WERI-Rb-1 (cell line): ENCODE data around the gene NIPAL4.
"Not testable (repeated sequence)": the region's sequence is repeated elsewhere in the genome, so short reads cannot be mapped to it uniquely, and the experiment has no call there.

Experiments used
- DNase-seq: peaks from one replicate; pipeline ENCODE4 v3.0.0-alpha.2; 2020
- H3K27ac ChIP-seq: fragments of 250-450 bp; sonication (Bioruptor Pico); 2 replicates; pipeline ENCODE4 v1.5.1; 2020; ENCODE audit warnings: mild to moderate bottlenecking, moderate library complexity
- H3K27me3 ChIP-seq: fragments of 250-450 bp; sonication (Bioruptor Pico); 2 replicates; pipeline ENCODE4 v1.5.1; 2021; ENCODE audit warnings: mild to moderate bottlenecking, low read depth, moderate library complexity; ENCODE audit not compliant: insufficient read depth, severe bottlenecking
- H3K36me3 ChIP-seq: fragments of 250-450 bp; sonication (Bioruptor Pico); 2 replicates; pipeline ENCODE4 v1.5.1; 2020; ENCODE audit warnings: mild to moderate bottlenecking, moderate library complexity
- H3K4me3 ChIP-seq: 2 replicates; pipeline ENCODE4 v1.5.1; 2011; ENCODE audit warnings: low read depth, mild to moderate bottlenecking, control low read depth, low read length
- H3K9me3 ChIP-seq: fragments of 250-450 bp; sonication (Bioruptor Pico); 2 replicates; pipeline ENCODE4 v1.5.1; 2021; ENCODE audit warnings: mild to moderate bottlenecking, moderate library complexity; ENCODE audit not compliant: severe bottlenecking
- TF ChIP-seq, protein P1 (sequence below): IDR thresholded peaks from 2 replicates; pipeline ENCODE4 v1.5.1; 2011; ENCODE audit warnings: low read depth, mild to moderate bottlenecking, control low read depth, inconsistent platforms, low read length

Gene NIPAL4

DNA sequence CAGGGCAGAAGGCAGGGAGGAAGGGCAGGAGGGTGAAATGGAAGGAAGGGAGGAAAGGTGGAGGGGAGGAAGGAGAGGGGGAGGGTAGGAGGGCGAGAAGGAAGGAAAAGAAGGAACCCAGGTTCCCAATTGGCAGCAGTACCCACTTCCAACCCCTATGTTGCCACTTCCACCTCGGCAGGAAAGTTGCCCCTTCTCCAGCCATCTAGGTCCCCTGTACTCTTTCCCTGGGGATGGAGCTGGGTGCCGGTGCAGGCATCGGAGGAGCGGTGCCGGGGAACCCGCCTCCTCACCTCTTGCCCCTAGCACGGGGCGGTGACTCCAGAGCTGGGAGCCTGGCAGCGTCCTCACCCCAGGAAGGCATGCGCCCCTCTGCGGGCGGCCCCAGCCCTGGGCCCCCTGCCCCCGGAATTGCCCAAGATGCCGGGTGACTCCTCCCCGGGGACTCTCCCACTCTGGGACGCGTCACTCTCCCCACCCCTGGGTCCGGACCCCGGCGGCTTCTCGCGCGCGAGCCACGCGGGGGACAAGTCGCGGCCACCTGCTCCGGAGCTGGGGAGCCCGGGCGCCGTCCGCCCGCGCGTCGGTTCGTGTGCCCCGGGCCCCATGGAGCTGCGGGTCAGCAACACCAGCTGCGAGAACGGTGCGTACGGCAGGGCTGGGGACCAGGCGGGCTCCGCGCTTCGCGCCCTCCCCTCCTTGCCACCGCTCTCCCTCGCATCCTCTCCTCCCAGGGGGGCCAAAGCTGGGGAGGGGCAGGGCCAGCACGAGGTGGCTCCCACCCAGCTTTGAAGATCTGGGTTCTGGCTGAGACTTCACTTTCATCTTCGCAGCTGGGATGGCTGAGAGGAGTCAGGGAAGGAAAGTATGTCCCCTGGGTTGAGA, at the start of gene NIPAL4:
Gene NIPAL4, plus strand, starts transcription at position 499 of the 885 bp plus-strand sequence. Its CDS starts 108 bp downstream, at position 607.
- Histone ChIP-seq H3K27me3 (no peaks in the 10 kb centered on the region), H3K9me3 (no peaks in the 10 kb centered on the region), H3K4me3 (peak within 1 kb of the TSS; percentile 43), H3K27ac (no peak within 1 kb of the TSS), H3K36me3 (no peaks in the 10 kb centered on the region)
- TF ChIP-seq, protein P1, sequence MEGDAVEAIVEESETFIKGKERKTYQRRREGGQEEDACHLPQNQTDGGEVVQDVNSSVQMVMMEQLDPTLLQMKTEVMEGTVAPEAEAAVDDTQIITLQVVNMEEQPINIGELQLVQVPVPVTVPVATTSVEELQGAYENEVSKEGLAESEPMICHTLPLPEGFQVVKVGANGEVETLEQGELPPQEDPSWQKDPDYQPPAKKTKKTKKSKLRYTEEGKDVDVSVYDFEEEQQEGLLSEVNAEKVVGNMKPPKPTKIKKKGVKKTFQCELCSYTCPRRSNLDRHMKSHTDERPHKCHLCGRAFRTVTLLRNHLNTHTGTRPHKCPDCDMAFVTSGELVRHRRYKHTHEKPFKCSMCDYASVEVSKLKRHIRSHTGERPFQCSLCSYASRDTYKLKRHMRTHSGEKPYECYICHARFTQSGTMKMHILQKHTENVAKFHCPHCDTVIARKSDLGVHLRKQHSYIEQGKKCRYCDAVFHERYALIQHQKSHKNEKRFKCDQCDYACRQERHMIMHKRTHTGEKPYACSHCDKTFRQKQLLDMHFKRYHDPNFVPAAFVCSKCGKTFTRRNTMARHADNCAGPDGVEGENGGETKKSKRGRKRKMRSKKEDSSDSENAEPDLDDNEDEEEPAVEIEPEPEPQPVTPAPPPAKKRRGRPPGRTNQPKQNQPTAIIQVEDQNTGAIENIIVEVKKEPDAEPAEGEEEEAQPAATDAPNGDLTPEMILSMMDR: no peak
- DNase-seq: no peak

- Histone ChIP-seq H3K36me3 (no peaks in the 10 kb centered on the region), H3K9me3 (peaks cover 5% of the 10 kb centered on the region), H3K27me3 (no peaks in the 10 kb centered on the region), H3K27ac (no peak overlapping the region), H3K4me3 (no peak overlapping the region)
- TF ChIP-seq, protein P1: no peak
- DNase-seq: no peak
These were observed 44.2 kb upstream of the NIPAL4 start for GRCh38 chr5:157415838-157416237.

DNA sequence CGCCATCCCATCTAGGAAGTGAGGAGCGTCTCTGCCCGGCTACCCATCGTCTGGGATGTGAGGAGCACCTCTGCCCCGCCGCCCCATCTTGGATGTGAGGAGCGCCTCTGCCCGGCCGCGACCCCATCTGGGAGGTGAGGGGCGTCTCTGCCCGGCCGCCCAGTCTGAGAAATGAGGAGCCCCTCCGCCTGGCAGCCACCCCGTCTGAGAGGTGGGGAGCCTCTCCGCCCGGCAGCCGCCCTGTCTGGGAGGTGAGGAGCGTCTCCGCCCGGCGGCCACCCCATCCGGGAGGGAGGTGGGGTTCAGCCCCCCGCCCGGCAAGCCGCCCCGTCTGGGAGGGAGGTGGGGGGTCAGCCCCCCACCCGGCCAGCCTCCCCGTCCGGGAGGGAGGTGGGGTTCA, 40.5 kb upstream of the NIPAL4 start:
- not testable (repeated sequence) for H3K27me3 ChIP-seq, H3K27ac ChIP-seq, H3K4me3 ChIP-seq, H3K36me3 ChIP-seq, DNase-seq
- H3K9me3 ChIP-seq: peaks cover 12% of the 10 kb centered on the region

DNA sequence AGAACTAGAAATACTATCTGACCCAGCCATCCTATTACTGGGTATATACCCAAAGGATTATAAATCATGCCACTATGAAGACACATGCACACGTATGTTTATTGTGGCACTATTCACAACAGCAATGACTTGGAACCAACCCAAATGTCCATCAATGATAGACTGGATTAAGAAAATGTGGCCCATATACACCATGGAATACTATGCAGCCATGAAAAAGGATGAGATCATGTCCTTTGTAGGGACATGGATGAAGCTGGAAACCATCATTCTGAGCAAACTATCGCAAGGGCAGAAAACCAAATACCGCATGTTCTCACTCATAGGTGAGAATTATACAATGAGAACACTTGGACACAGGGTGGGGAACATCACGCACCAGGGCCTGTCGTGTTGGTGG, 30.1 kb upstream of the NIPAL4 start:
- H3K9me3 ChIP-seq, H3K27me3 ChIP-seq: not testable (repeated sequence)

GRCh38 chr5:157431544-157432200, 28.3 kb upstream of the NIPAL4 start:
- H3K4me3 ChIP-seq: no peak overlapping the region
- H3K27ac ChIP-seq: no peak overlapping the region
- DNase-seq: no peak
- H3K9me3 ChIP-seq: peaks cover 5% of the 10 kb centered on the region
- TF ChIP-seq, protein P1: peak; percentile 24; the same call in 1 of the 2 replicates
- H3K27me3 ChIP-seq: no peaks in the 10 kb centered on the region
- no peaks in the 10 kb centered on the region for H3K36me3 ChIP-seq

More for the DNA sequence above, 30.1 kb upstream of the NIPAL4 start:
- H3K27ac ChIP-seq, H3K4me3 ChIP-seq, DNase-seq, H3K36me3 ChIP-seq: not testable (repeated sequence)

DNA sequence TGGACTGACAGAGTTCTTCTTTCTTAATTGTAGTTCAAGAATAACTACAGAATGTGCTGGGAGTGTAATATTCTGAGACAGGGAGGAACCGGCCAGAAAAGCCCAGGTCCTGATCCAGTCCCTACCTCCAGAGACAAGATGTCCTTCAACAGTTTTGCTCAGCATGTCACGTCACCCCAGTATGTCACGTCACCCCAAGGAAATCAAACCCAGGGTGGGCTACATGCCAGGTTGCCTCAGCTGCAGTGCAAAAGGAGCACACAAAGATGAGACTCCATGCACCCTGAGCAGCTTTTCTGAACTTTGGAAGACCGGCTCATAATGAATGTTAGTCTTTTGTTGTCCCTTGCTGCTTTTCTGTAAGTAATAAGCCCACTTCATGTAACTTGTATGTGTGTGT, 25.9 kb upstream of the NIPAL4 start:
- TF ChIP-seq, protein P1: no peak

More for the DNA sequence above, 25.9 kb upstream of the NIPAL4 start:
- Histone ChIP-seq H3K4me3 (no peak overlapping the region), H3K9me3 (peaks cover 3% of the 10 kb centered on the region), H3K27ac (no peak overlapping the region), H3K36me3 (no peaks in the 10 kb centered on the region), H3K27me3 (no peaks in the 10 kb centered on the region)
- no peak for DNase-seq
